Lung microvascular endothelial cell (primary cell): ENCODE measurements around the gene CROCC. TPM values are rescaled to one million over a fixed set of nuclear protein-coding genes. Genes with fewer than 3 reads are reported as not detected.

Experiments
- DNase-seq, 2 donors: peaks; one replicate each; pipeline versions ENCODE4 v3.0.0 to v3.0.0-alpha.2; 2010; ENCODE audit warnings: low read depth in 2 of 2
- total RNA-seq: library from RNA; depleted of rRNA; stranded (reverse); fragments of >200 nt; gene quantifications from 2 replicates; pipeline ENCODE4 v1.2.1, GENCODE V29; 2014

CROCC gene
- total RNA-seq, 1 donor from 2014 or later = 18.3 TPM

GRCh38 chr1:16983649-16984048 lies 61.9 kb downstream of the CROCC start:
- no peak for DNase-seq

GRCh38 chr1:16984717-16985116 lies 63.0 kb downstream of the CROCC start:
- DNase-seq = peak; percentile 92 to 93

GRCh38 chr1:16986113-16986512 lies 64.4 kb downstream of the CROCC start:
- DNase-seq = no peak

- DNase-seq = no peak
Observed at GRCh38 chr1:16986560-16986959, 64.8 kb downstream of the CROCC start.

GRCh38 chr1:16986962-16987361 lies 65.2 kb downstream of the CROCC start:
- DNase-seq = no peak

- DNase-seq = no peak
Observed at GRCh38 chr1:16988210-16988609, 66.5 kb downstream of the CROCC start.

- DNase-seq = no peak
Observed at GRCh38 chr1:16989676-16990391, 68.1 kb downstream of the CROCC start.

- DNase-seq = no peak
Observed at GRCh38 chr1:16991571-16991970, 69.8 kb downstream of the CROCC start.

- no peak for DNase-seq
Observed at GRCh38 chr1:16992102-16992501, 70.4 kb downstream of the CROCC start.

- DNase-seq = no peak
Observed at GRCh38 chr1:16992675-16993074, 70.9 kb downstream of the CROCC start.

GRCh38 chr1:16993521-16994038 lies 71.8 kb downstream of the CROCC start:
- no peak for DNase-seq

- no peak for DNase-seq
Observed at GRCh38 chr1:16996845-16997244, 75.1 kb downstream of the CROCC start.

GRCh38 chr1:16998589-16998988 lies 76.9 kb downstream of the CROCC start:
- DNase-seq = peak; percentile 34 to 53

- DNase-seq = no peak
Observed at GRCh38 chr1:16999863-17000262, 78.1 kb downstream of the CROCC start.

- DNase-seq = no peak
Observed at GRCh38 chr1:17001760-17002523, 80.2 kb downstream of the CROCC start.

GRCh38 chr1:17002524-17002902 lies 80.8 kb downstream of the CROCC start:
- no peak for DNase-seq

GRCh38 chr1:17004466-17005364 lies 83.0 kb downstream of the CROCC start:
- DNase-seq = no peak

GRCh38 chr1:17005365-17005740 lies 83.6 kb downstream of the CROCC start:
- DNase-seq = no peak

GRCh38 chr1:17007121-17007520 lies 85.4 kb downstream of the CROCC start:
- DNase-seq = no peak

GRCh38 chr1:17008208-17008855 lies 86.6 kb downstream of the CROCC start:
- no peak for DNase-seq

GRCh38 chr1:17009706-17010105 lies 88.0 kb downstream of the CROCC start:
- DNase-seq = peak in 1 of 2 donors; percentile 30
